GM18526 (cell line): ENCODE measurements around the gene SELENOW.

Experiments
- POLR2A ChIP-seq: IDR thresholded peaks from 3 replicates; pipeline ENCODE4 v1.6.1; 2011; ENCODE audit not compliant: insufficient read length; ENCODE audit errors: extremely low read depth

The SELENOW gene

GRCh38 chr19:47805313-47805712 lies 26.8 kb downstream of the SELENOW start:
- no peak for TF ChIP-seq POLR2A

- TF ChIP-seq POLR2A = no peak
Observed at GRCh38 chr19:47806435-47806834, 27.9 kb downstream of the SELENOW start.

- no peak for TF ChIP-seq POLR2A
Observed at GRCh38 chr19:47813304-47813994, 34.9 kb downstream of the SELENOW start.

GRCh38 chr19:47813995-47814328 lies 35.5 kb downstream of the SELENOW start:
- no peak for TF ChIP-seq POLR2A

GRCh38 chr19:47819858-47820257 lies 41.4 kb downstream of the SELENOW start:
- TF ChIP-seq POLR2A = no peak

- no peak for TF ChIP-seq POLR2A
Observed at GRCh38 chr19:47820410-47820809, 41.9 kb downstream of the SELENOW start.

GRCh38 chr19:47821460-47822020 lies 43.0 kb downstream of the SELENOW start, which contains the start of gene CRX:
Gene CRX (plus strand): TSS chr19:47821937. CDS start chr19:47834444, 12,507 bp downstream.
- TF ChIP-seq POLR2A = no peak

- TF ChIP-seq POLR2A = no peak
Observed at GRCh38 chr19:47824396-47824795, 45.9 kb downstream of the SELENOW start.

- no peak for TF ChIP-seq POLR2A
Observed at GRCh38 chr19:47826800-47827199, 48.3 kb downstream of the SELENOW start.

- no peak for TF ChIP-seq POLR2A
Observed at GRCh38 chr19:47832723-47833122, 54.2 kb downstream of the SELENOW start.
